Middle frontal gyrus (tissue), 1 donor: ENCODE results near the gene SAV1.
"Not testable (repeated sequence)": the region's sequence is repeated elsewhere in the genome, so short reads cannot be mapped to it uniquely, and the experiment has no call there.

Experiments used
- DNase-seq: peaks from one replicate; pipeline ENCODE4 v3.0.0-alpha.2; 2015; ENCODE audit warnings: low spot score; ENCODE audit errors: extremely low spot score

Gene SAV1

GRCh38 chr14:50667996-50668825 lies at the start of gene SAV1:
Gene SAV1, minus strand, starts transcription at chr14:50668306. Its CDS starts 339 bp downstream, at chr14:50667967.
- DNase-seq: peak; percentile 60

- no peak for DNase-seq
These were observed 49.7 kb upstream of the SAV1 start for GRCh38 chr14:50717811-50718210.

- no peak for DNase-seq
These were observed 46.5 kb upstream of the SAV1 start for GRCh38 chr14:50714450-50715073.

- no peak for DNase-seq
These were observed 42.9 kb upstream of the SAV1 start for GRCh38 chr14:50711043-50711442.

GRCh38 chr14:50705026-50705593 lies 37.0 kb upstream of the SAV1 start:
- no peak for DNase-seq

- no peak for DNase-seq
These were observed 36.4 kb upstream of the SAV1 start for GRCh38 chr14:50704454-50705010.

GRCh38 chr14:50697659-50698290 lies 29.7 kb upstream of the SAV1 start:
- no peak for DNase-seq

- not testable (repeated sequence) for DNase-seq
These were observed 26.2 kb upstream of the SAV1 start for GRCh38 chr14:50694260-50694659.

- no peak for DNase-seq
These were observed 20.8 kb upstream of the SAV1 start for GRCh38 chr14:50688875-50689274.

GRCh38 chr14:50679674-50680073 lies 11.6 kb upstream of the SAV1 start:
- DNase-seq: no peak

GRCh38 chr14:50678163-50678562 lies 10.1 kb upstream of the SAV1 start:
- DNase-seq: no peak

- no peak for DNase-seq
These were observed 9.5 kb upstream of the SAV1 start for GRCh38 chr14:50677527-50678063.

- DNase-seq: no peak
These were observed 8.9 kb upstream of the SAV1 start for GRCh38 chr14:50676814-50677516.

GRCh38 chr14:50675597-50675996 lies 7.5 kb upstream of the SAV1 start:
- no peak for DNase-seq

- no peak for DNase-seq
These were observed 2.8 kb upstream of the SAV1 start for GRCh38 chr14:50670866-50671256.

- no peak for DNase-seq
These were observed 2.2 kb upstream of the SAV1 start for GRCh38 chr14:50670196-50670865.

GRCh38 chr14:50669441-50669986 lies 1.4 kb upstream of the SAV1 start:
- no peak for DNase-seq

GRCh38 chr14:50668826-50669143 lies 679 bp upstream of the SAV1 start:
- DNase-seq: no peak

GRCh38 chr14:50667684-50667995 lies 466 bp downstream of the SAV1 start:
- DNase-seq: no peak
